Retinal pigment epithelial cell (primary cell): ENCODE measurements around the gene PGAP3.

Source experiments
- DNase-seq: peaks from one replicate; pipeline ENCODE4 v3.0.0-alpha.2; 2010; ENCODE audit warnings: low read depth
- H3K4me3 ChIP-seq: 2 replicates; pipeline ENCODE4 v1.5.1; 2011; ENCODE audit warnings: mild to moderate bottlenecking, low read length, control low read depth, moderate library complexity
- CTCF ChIP-seq: conservative IDR thresholded peaks from 2 replicates; pipeline ENCODE4 v1.5.1; 2011; ENCODE audit warnings: low read depth, low read length, control low read depth, inconsistent platforms

Gene PGAP3

DNA sequence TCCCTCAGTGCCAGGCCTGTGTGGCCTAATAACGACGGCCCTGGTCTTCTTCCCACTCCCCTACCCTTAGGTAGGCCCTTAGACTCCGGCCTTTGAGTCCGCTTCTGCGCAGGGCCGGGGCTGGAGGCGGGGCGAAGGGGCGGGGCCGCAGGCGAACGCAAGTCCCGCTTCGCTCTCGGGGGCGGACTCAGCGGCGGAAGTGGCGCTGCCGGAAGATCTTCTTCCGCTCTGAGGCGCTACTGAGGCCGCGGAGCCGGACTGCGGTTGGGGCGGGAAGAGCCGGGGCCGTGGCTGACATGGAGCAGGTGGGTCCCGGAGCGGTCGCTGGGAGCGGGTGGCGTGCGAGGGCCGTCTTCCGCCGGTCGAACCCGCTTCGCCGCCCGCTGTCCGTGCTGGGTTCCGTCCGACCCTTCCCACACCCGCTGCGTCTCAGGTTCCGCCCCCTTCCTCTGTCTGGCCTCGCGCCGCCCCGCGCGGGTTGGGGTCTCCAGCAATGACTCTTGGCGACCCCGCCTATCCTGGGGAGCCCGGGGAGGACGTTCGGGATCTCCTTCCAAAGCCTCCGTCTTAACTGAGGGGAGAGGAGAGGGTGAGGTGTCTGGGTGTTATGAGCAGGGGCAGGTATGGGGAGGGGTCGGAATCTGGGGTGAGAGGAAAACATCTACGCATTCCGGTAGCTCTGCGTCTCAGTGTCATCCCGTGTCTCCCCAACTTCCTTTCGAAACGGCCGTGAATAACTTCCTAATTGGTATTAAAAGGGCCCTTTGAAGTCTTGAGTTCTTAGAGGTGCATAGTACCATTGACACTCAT is 50.7 kb downstream of the PGAP3 start, which contains the start of gene STARD3:
Gene STARD3, plus strand, starts transcription at position 218 of the 810 bp plus-strand sequence. CDS start 16,388 bp downstream, outside the sequence.
- DNase-seq, result no peak
- H3K4me3 ChIP-seq, result peak within 1 kb of the TSS; percentile 92
- peak; percentile 14 for TF ChIP-seq CTCF

GRCh38 chr17:39636587-39636926 is 51.3 kb downstream of the PGAP3 start:
- TF ChIP-seq CTCF, result no peak
- peak overlapping the region; percentile 92 for H3K4me3 ChIP-seq
- DNase-seq, result no peak

DNA sequence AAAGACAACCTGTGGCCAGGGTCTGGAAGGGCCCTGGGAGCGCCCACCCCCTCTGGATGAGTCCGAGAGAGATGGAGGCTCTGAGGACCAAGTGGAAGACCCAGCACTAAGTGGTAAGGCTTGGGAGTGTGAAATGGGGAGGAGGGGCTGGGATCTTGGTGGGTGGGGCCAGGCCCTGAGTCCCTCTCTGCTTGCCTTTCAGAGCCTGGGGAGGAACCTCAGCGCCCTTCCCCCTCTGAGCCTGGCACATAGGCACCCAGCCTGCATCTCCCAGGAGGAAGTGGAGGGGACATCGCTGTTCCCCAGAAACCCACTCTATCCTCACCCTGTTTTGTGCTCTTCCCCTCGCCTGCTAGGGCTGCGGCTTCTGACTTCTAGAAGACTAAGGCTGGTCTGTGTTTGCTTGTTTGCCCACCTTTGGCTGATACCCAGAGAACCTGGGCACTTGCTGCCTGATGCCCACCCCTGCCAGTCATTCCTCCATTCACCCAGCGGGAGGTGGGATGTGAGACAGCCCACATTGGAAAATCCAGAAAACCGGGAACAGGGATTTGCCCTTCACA is 52.2 kb downstream of the PGAP3 start:
- H3K4me3 ChIP-seq, result no peak overlapping the region
- no peak for DNase-seq
- no peak for TF ChIP-seq CTCF

DNA sequence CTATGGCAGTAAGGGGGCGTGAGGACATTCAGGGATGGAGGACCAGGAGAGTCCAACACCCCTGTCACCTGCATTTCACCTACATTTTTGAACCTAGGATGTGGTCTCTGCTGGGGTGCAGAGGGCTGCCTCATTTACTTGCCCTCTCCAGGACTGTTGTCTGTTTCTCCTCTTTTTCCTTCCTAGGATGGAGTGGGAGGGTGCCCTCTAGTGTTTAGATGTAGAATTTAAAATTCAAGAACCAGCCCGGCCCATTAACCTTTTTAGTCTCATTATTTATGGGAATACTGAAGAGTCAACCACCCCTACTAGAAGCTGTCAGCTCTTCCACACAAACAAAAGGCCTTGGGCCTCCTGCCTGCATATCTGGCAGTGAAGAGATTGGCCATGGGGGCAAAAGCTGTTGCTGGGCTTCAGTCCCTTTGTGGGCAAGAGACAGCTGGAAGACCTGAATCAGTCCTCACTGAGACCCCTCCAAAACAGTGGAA is 53.4 kb downstream of the PGAP3 start:
- DNase-seq, result no peak
- H3K4me3 ChIP-seq, result no peak overlapping the region
- TF ChIP-seq CTCF, result peak; percentile 67

DNA sequence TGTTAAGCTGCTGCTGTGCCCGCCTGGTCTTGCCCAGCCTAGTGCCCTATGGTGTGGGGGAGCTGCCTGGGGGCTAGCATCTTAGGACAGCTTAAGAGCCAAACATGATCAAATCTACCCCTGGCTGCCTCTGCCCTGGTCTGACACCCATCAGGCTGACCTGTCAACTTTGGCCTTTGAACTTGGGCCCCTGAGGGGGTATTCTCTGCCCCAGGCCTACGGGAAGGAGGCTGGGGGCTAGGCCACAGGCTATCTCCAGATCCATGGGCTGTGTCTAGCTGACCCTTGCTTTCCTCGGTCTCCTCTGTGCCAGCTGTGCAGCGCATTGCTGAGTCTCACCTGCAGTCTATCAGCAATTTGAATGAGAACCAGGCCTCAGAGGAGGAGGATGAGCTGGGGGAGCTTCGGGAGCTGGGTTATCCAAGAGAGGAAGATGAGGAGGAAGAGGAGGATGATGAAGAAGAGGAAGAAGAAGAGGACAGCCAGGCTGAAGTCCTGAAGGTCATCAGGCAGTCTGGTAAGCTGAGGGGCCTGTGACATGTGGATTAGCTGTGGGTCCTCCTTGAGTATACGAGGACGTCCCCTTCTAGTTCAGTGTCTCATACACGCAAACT is 54.2 kb downstream of the PGAP3 start:
- DNase-seq, result no peak

More for the DNA sequence above, 54.2 kb downstream of the PGAP3 start:
- no peak overlapping the region for H3K4me3 ChIP-seq
- no peak for TF ChIP-seq CTCF
